Measurements from ENCODE around the gene RSBN1L.

DNA sequence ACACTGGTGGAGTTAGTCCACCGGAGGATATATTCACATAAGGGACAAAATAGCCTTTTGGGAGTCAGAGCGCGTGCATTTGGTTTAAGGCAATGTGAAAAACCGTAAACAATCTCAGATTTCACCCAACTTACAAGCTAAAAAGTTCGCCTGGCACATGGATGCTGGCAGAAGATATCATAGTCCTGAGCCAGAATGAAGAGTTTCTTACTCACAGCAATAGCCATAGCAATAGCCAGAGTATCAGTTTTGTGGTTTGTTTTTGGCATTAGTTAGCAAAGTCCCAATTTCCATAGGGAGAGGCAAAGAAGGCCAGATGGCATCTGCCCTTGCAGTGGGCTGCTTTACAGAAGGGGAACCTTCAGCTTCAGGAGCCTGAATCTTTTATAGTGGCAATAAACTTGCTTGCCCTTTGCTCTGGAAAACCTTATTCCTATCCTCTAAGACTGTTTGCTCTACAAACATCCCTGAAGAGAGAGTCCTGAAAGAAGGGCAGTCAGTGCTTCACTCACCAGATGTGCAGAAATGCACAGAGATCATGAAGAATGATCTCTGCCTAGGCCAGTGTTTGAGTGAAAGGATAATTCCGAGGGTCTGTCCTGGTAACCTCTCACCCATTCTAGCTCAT is 28.7 kb upstream of the RSBN1L start:
- no peak for TF ChIP-seq POLR2A (IDR thresholded peaks at IDR 0.05)
- TF ChIP-seq, protein P1, sequence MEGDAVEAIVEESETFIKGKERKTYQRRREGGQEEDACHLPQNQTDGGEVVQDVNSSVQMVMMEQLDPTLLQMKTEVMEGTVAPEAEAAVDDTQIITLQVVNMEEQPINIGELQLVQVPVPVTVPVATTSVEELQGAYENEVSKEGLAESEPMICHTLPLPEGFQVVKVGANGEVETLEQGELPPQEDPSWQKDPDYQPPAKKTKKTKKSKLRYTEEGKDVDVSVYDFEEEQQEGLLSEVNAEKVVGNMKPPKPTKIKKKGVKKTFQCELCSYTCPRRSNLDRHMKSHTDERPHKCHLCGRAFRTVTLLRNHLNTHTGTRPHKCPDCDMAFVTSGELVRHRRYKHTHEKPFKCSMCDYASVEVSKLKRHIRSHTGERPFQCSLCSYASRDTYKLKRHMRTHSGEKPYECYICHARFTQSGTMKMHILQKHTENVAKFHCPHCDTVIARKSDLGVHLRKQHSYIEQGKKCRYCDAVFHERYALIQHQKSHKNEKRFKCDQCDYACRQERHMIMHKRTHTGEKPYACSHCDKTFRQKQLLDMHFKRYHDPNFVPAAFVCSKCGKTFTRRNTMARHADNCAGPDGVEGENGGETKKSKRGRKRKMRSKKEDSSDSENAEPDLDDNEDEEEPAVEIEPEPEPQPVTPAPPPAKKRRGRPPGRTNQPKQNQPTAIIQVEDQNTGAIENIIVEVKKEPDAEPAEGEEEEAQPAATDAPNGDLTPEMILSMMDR (IDR thresholded peaks at IDR 0.05): no peak

All from thyroid gland (tissue), 4 donors.